Measurements from ENCODE around the gene ANO10.

GRCh38 chr3:43489930-43490329 is 131.9 kb downstream of the ANO10 start:
- TF ChIP-seq CTCF (IDR thresholded peaks at IDR 0.05) (no peak), POLR2A (IDR thresholded peaks at IDR 0.05) (no peak)

All from uterus (tissue), 2 donors.